SU-DHL-6 (cell line): Measurements from ENCODE around the gene IFIT3.

ENCODE experiments used
- CTCF ChIP-seq: fragments of 200-600 bp; sonication (generic); IDR thresholded peaks from one replicate; pipeline ENCODE4 v1.5.1; 2017; ENCODE audit warnings: antibody characterized with exemption, mild to moderate bottlenecking, low read length, moderate library complexity; ENCODE audit not compliant: insufficient read depth, poor library complexity, severe bottlenecking
- EZH2phosphoT487 ChIP-seq: fragments of 200-600 bp; sonication (generic), shearing (Covaris generic); conservative IDR thresholded peaks from 2 replicates; pipeline ENCODE4 v1.6.1; 2018; ENCODE audit warnings: mild to moderate bottlenecking, antibody characterized with exemption, low read length, moderate library complexity, mixed read lengths

- TF ChIP-seq CTCF (no peak), EZH2phosphoT487 (no peak)
These were observed 32.4 kb downstream of the IFIT3 start for GRCh38 chr10:89360157-89360556.
